VCaP (cell line): ENCODE data around the gene STK4.

ENCODE experiments used
- H3K27ac ChIP-seq: fragments of 450-650 bp; 2 replicates; pipeline ENCODE4 v1.5.1; 2017
- CTCF ChIP-seq: fragments of 450-650 bp; conservative IDR thresholded peaks from 2 replicates; pipeline ENCODE4 v1.5.1; 2017; ENCODE audit warnings: mild to moderate bottlenecking, moderate library complexity

STK4 gene

GRCh38 chr20:44960103-44960852 is 6.0 kb upstream of the STK4 start, which contains the start of gene TOMM34:
Gene TOMM34 (minus strand): TSS chr20:44960397. CDS start chr20:44960333, 64 bp downstream.
- no peak for TF ChIP-seq CTCF
- peak within 1 kb of the TSS; percentile 82 for H3K27ac ChIP-seq

GRCh38 chr20:44961011-44961869 is 5.1 kb upstream of the STK4 start:
- peak overlapping the region; percentile 82 for H3K27ac ChIP-seq
- no peak for TF ChIP-seq CTCF

GRCh38 chr20:44961870-44962267 is 4.4 kb upstream of the STK4 start:
- no peak for TF ChIP-seq CTCF
- no peak overlapping the region for H3K27ac ChIP-seq

- H3K27ac ChIP-seq, result no peak overlapping the region
- TF ChIP-seq CTCF, result no peak
Observed at GRCh38 chr20:44962483-44962882, 3.8 kb upstream of the STK4 start.

- TF ChIP-seq CTCF, result no peak
- H3K27ac ChIP-seq, result no peak overlapping the region
Observed at GRCh38 chr20:44963325-44964215, 2.7 kb upstream of the STK4 start.

GRCh38 chr20:44965651-44966029 is 672 bp upstream of the STK4 start:
- no peak for TF ChIP-seq CTCF
- H3K27ac ChIP-seq, result peak overlapping the region; percentile 77
